Ishikawa (cell line): ENCODE results near the gene KCNQ1OT1.

ENCODE experiments used
- EP300 ChIP-seq: IDR thresholded peaks from 2 replicates; pipeline ENCODE4 v1.6.1; 2012; ENCODE audit warnings: borderline replicate concordance
- REST ChIP-seq: IDR thresholded peaks from 2 replicates; pipeline ENCODE4 v1.6.1; 2012; ENCODE audit warnings: low read depth, mild to moderate bottlenecking
- TAF1 ChIP-seq: IDR thresholded peaks from 2 replicates; pipeline ENCODE4 v1.6.1; 2012; ENCODE audit warnings: low read depth, mild to moderate bottlenecking
- TF ChIP-seq, protein P1 (sequence below): IDR thresholded peaks from 2 replicates; pipeline ENCODE4 v1.6.1; 2012

- TF ChIP-seq EP300 (no peak), REST (no peak), TAF1 (no peak)
- TF ChIP-seq, protein P1, sequence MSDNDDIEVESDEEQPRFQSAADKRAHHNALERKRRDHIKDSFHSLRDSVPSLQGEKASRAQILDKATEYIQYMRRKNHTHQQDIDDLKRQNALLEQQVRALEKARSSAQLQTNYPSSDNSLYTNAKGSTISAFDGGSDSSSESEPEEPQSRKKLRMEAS = no peak
Observed at GRCh38 chr11:2706321-2706720, 6.5 kb upstream of the KCNQ1OT1 start.
